Breast epithelium (tissue), 4 donors: ENCODE results near the gene PDE4D. TPM values are rescaled to one million over a fixed set of nuclear protein-coding genes. Genes with fewer than 3 reads are reported as not detected.

ENCODE experiments used
- DNase-seq, 2 donors: peaks; one replicate each; pipeline ENCODE4 v3.0.0-alpha.2; 2019; ENCODE audit warnings: low spot score in 2 of 2
- H3K27ac ChIP-seq, 2 donors: fragments of 200-600 bp; sonication (generic) in 1 of 2; one replicate each; pipeline ENCODE4 v1.5.1; 2016 to 2019; ENCODE audit warnings: mild to moderate bottlenecking in 1 of 2
- H3K27me3 ChIP-seq, 2 donors: fragments of 200-600 bp; sonication (generic) in 1 of 2; one replicate each; pipeline versions ENCODE4 v1.5.1 to v1.6.0; 2017 to 2019; ENCODE audit warnings: control low read depth in 1 of 2, mild to moderate bottlenecking in 1 of 2
- H3K36me3 ChIP-seq: fragments of 200-600 bp; one replicate; pipeline ENCODE4 v1.5.1; 2019
- H3K4me1 ChIP-seq, 2 donors: fragments of 200-600 bp; sonication (generic); one replicate each; pipeline ENCODE4 v1.5.1; 2016 to 2019; ENCODE audit warnings: control low read depth in 1 of 2
- H3K4me3 ChIP-seq, 3 donors: fragments of 200-600 bp; sonication (generic); 1 replicate in 2 of 3; 2 replicates in 1 of 3; pipeline ENCODE4 v1.5.1; 2016 to 2019; ENCODE audit warnings: mild to moderate bottlenecking in 3 of 3, moderate library complexity in 2 of 3
- H3K9me3 ChIP-seq, 2 donors: fragments of 200-600 bp; sonication (generic) in 1 of 2; one replicate each; pipeline ENCODE4 v1.5.1; 2016 to 2019; ENCODE audit warnings: control low read depth in 1 of 2
- CTCF ChIP-seq, 3 donors: fragments of 450-650 bp; IDR thresholded peaks; one replicate each; pipeline ENCODE4 v1.5.1; 2016 to 2017; ENCODE audit warnings: antibody characterized with exemption in 3 of 3, mild to moderate bottlenecking in 3 of 3, moderate library complexity in 3 of 3
- POLR2A ChIP-seq: fragments of 450-650 bp; IDR thresholded peaks from one replicate; pipeline ENCODE4 v1.6.1; 2016; ENCODE audit warnings: antibody characterized with exemption, mild to moderate bottlenecking, moderate library complexity
- POLR2AphosphoS5 ChIP-seq, 3 donors: sonication (generic); formaldehyde crosslinking; IDR thresholded peaks; one replicate each; pipeline ENCODE4 v1.6.1; 2017; ENCODE audit warnings: antibody characterized with exemption in 3 of 3
- intact Hi-C: fragments of 100-400 bp; cut with DNase I; formaldehyde crosslinking; loops from one replicate; pipeline ENCODE4 v1.15.1; 2023; ENCODE audit warnings: low total_unique reads
- total RNA-seq, 3 donors: library from RNA; depleted of rRNA; stranded (reverse); fragments of >200 nt; gene quantifications; one replicate each; pipeline ENCODE4 v1.1.0, GENCODE V29; 2016

PDE4D gene
- total RNA-seq, 3 donors from 2014 or later: 14.4 to 37.4 (median 28.2) TPM

- no peaks in the 10 kb centered on the region for H3K27me3 ChIP-seq
- no peaks in the 10 kb centered on the region for H3K9me3 ChIP-seq
- intact Hi-C loops: no loop called here
- H3K27ac ChIP-seq: no peak overlapping the region
- DNase-seq: no peak
- H3K4me1 ChIP-seq: no peaks in the 10 kb centered on the region
- TF ChIP-seq POLR2AphosphoS5 (IDR thresholded peaks at IDR 0.05): no peak
- TF ChIP-seq CTCF (IDR thresholded peaks at IDR 0.05): no peak
- no peak for TF ChIP-seq POLR2A
- no peak overlapping the region for H3K4me3 ChIP-seq
- H3K36me3 ChIP-seq: no peaks in the 10 kb centered on the region
Measured at GRCh38 chr5:59609501-59610265, 283.8 kb downstream of the PDE4D start.

- Histone ChIP-seq H3K4me3 (no peak overlapping the region), H3K4me1 (no peaks in the 10 kb centered on the region), H3K27ac (no peak overlapping the region), H3K36me3 (no peaks in the 10 kb centered on the region), H3K27me3 (no peaks in the 10 kb centered on the region), H3K9me3 (no peaks in the 10 kb centered on the region)
- intact Hi-C loops: no loop called here
- TF ChIP-seq POLR2A (no peak), POLR2AphosphoS5 (IDR thresholded peaks at IDR 0.05) (no peak), CTCF (IDR thresholded peaks at IDR 0.05) (no peak)
- no peak for DNase-seq
Measured at GRCh38 chr5:59608745-59609144, 284.8 kb downstream of the PDE4D start.

DNA sequence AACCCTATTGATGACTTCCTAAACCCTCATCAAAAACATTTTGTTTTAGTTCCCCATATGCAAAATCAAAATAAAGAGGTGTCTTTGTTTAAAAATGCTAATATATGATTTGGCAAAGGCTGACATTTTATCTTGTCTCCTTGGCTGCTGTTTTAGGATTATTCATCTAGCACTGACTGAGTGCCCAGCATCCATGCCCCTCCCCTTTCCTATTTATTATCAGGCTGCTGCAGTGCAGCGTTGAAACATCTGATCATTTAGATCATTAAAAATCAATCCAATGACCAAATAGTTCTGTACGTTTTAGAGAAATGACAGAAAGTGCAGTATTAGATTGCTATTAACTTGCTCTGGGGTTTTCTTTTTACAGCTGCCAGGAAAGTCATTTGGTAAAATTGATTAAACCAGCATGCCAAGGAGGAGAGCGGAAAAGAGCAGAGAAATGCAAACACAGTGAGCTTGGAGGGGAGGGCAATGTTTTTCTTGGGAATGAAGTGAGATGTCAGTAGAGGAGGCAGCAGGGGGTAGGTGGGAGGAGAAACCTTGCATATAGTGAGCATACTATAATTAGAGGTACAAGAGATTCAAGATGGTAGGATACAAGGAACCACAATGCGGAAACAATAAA lies 286.3 kb downstream of the PDE4D start:
- DNase-seq: no peak
- intact Hi-C loops: no loop called here
- H3K27ac ChIP-seq: no peak overlapping the region

GRCh38 chr5:59605915-59606314 lies 287.6 kb downstream of the PDE4D start:
- Histone ChIP-seq H3K36me3 (no peaks in the 10 kb centered on the region), H3K9me3 (no peaks in the 10 kb centered on the region), H3K27ac (no peak overlapping the region), H3K4me3 (no peak overlapping the region), H3K27me3 (no peaks in the 10 kb centered on the region), H3K4me1 (no peaks in the 10 kb centered on the region)
- TF ChIP-seq POLR2AphosphoS5 (IDR thresholded peaks at IDR 0.05): no peak
- no peak for TF ChIP-seq POLR2A
- no peak for TF ChIP-seq CTCF (IDR thresholded peaks at IDR 0.05)
- intact Hi-C loops: no loop called here
- DNase-seq: no peak

More for the DNA sequence above, 286.3 kb downstream of the PDE4D start:
- no peaks in the 10 kb centered on the region for H3K36me3 ChIP-seq
- H3K4me1 ChIP-seq: no peaks in the 10 kb centered on the region
- no peak overlapping the region for H3K4me3 ChIP-seq
- H3K27me3 ChIP-seq: no peaks in the 10 kb centered on the region
- no peak for TF ChIP-seq POLR2A
- no peak for TF ChIP-seq POLR2AphosphoS5 (IDR thresholded peaks at IDR 0.05)
- no peak for TF ChIP-seq CTCF (IDR thresholded peaks at IDR 0.05)
- H3K9me3 ChIP-seq: no peaks in the 10 kb centered on the region

GRCh38 chr5:59604111-59604510 lies 289.4 kb downstream of the PDE4D start:
- no peak overlapping the region for H3K4me3 ChIP-seq
- no peaks in the 10 kb centered on the region for H3K27me3 ChIP-seq
- intact Hi-C loops: no loop called here
- TF ChIP-seq POLR2AphosphoS5 (IDR thresholded peaks at IDR 0.05) (no peak), POLR2A (no peak), CTCF (IDR thresholded peaks at IDR 0.05) (no peak)
- no peaks in the 10 kb centered on the region for H3K36me3 ChIP-seq
- DNase-seq: no peak
- no peak overlapping the region for H3K27ac ChIP-seq
- no peaks in the 10 kb centered on the region for H3K9me3 ChIP-seq
- H3K4me1 ChIP-seq: no peaks in the 10 kb centered on the region
